ENCODE data around the gene RNF13.
A peak's percentile ranks its signal among the peaks of the same experiment; 100 is the strongest.
"Not testable (repeated sequence)": the region's sequence is repeated elsewhere in the genome, so short reads cannot be mapped to it uniquely, and the experiment has no call there.

RNF13 gene

GRCh38 chr3:149971403-149972075, 158.5 kb downstream of the RNF13 start:
- TF ChIP-seq, protein P1, sequence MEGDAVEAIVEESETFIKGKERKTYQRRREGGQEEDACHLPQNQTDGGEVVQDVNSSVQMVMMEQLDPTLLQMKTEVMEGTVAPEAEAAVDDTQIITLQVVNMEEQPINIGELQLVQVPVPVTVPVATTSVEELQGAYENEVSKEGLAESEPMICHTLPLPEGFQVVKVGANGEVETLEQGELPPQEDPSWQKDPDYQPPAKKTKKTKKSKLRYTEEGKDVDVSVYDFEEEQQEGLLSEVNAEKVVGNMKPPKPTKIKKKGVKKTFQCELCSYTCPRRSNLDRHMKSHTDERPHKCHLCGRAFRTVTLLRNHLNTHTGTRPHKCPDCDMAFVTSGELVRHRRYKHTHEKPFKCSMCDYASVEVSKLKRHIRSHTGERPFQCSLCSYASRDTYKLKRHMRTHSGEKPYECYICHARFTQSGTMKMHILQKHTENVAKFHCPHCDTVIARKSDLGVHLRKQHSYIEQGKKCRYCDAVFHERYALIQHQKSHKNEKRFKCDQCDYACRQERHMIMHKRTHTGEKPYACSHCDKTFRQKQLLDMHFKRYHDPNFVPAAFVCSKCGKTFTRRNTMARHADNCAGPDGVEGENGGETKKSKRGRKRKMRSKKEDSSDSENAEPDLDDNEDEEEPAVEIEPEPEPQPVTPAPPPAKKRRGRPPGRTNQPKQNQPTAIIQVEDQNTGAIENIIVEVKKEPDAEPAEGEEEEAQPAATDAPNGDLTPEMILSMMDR (IDR thresholded peaks at IDR 0.05): no peak
- no peak for TF ChIP-seq ZFX (IDR thresholded peaks at IDR 0.05; ENCODE audit: borderline replicate concordance)

GRCh38 chr3:149975919-149976318, 162.9 kb downstream of the RNF13 start:
- H3K27ac ChIP-seq: no peak overlapping the region
- no peak for TF ChIP-seq ZFX (IDR thresholded peaks at IDR 0.05; ENCODE audit: borderline replicate concordance)
- TF ChIP-seq, protein P1 (IDR thresholded peaks at IDR 0.05): peak; percentile 31

More at GRCh38 chr3:149971403-149972075, 158.5 kb downstream of the RNF13 start:
- H3K27ac ChIP-seq: peak overlapping the region; percentile 85

DNA sequence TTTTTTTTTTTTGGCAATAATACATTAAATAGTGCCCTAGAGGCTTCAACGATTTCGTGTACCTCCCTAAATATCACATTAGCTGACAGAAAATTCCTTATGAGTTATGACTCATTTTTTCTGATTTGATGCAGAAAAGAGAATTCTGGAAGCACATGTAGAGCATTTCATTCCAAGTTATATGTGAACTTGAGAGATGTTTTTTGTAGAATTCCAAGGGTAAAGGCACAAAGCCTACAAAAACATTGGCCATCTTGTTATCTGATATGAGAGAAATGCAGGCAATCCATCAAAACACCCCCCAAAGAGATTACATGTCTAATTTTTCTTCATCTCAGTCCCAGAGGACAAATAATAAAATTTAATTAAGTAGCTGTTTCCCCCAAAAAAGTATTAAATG, 164.4 kb downstream of the RNF13 start:
- no peak for TF ChIP-seq ZFX (IDR thresholded peaks at IDR 0.05; ENCODE audit: borderline replicate concordance)
- TF ChIP-seq, protein P1 (IDR thresholded peaks at IDR 0.05): no peak
- no peak overlapping the region for H3K27ac ChIP-seq

DNA sequence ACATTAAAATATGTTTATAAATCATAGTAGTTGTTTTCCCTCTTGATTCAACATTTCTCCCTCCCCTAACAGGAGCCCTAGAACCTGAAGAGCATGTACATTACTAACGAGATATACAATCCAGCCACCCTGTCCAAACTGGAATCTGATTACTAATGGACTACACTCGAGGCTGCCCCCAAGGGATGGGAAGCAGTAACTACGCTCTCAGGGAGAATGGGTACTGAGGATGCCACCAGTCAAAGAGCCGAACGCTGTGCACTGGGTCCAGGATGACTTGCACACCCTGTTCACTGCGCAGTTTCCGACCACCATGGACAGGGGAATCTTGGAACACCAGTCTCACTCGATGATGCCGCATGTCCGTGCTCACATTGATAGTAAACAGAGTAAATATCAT, 169.0 kb downstream of the RNF13 start:
- not testable (repeated sequence) for H3K27ac ChIP-seq
- TF ChIP-seq, protein P1 (IDR thresholded peaks at IDR 0.05): peak; percentile 37

DNA sequence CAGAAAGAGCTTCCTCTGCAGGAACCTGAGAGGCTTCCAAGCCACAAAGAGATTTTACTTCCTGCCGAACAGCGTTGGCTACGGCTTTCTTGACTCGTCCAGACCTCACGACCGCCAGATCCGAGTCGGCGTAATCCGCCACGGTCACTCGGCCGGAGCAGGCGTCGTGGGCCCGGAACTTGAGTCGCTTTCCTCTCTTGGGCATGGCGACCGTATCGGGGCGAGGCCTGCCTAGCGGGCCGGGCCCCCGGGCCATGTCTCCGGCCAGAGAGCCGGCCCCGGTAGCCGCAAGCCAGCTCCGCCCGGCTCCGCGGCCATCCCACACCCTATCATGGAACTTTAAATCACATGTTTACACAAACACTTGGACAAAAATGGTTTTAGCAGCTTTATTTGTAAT, 170.0 kb downstream of the RNF13 start:
- not testable (repeated sequence) for H3K27ac ChIP-seq

DNA sequence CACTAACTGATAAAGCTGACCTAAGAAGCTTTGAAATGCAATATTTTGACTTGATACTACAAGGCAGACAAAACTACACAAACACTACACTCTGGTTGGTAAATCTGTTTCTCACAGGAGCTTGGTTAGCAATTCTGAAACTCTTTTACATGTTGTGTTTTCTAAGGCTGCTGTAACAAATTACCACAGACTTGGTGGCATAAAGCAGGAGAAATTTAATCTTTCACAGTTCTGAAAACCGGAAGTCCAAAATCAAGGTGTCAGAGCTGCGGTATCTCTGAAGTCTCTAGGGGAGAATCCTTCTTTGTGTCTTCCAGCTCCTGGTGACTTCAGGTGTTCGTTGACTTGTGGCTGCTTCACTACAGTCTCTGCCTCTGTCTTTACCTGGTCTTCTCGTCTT, 170.6 kb downstream of the RNF13 start:
- TF ChIP-seq ZFX (IDR thresholded peaks at IDR 0.05; ENCODE audit: borderline replicate concordance): no peak
- TF ChIP-seq, protein P1 (IDR thresholded peaks at IDR 0.05): no peak
- H3K27ac ChIP-seq: no peak overlapping the region

DNA sequence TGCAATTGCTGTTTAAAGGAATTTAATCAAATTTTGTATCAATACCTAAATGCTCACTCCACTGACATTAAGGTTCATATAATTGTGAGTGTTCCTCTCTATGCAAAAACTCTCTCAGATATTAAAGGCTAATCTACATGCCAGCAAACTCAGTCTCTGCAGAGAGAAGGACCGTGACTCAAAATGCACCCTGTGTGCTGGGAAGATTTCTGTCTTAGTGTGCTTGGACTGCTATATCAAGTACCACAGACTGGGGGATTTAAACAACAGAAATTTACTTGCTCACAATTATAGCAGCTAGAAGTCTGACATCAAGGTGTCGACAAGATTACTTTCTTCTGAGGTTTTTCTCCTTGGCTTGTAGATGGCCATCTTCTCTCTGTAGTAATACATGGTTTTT, 176.3 kb downstream of the RNF13 start:
- no peak for TF ChIP-seq ZFX (IDR thresholded peaks at IDR 0.05; ENCODE audit: borderline replicate concordance)
- H3K27ac ChIP-seq: no peak overlapping the region

- TF ChIP-seq, protein P1 (IDR thresholded peaks at IDR 0.05): no peak
- TF ChIP-seq ZFX (IDR thresholded peaks at IDR 0.05; ENCODE audit: borderline replicate concordance): no peak
Measured at GRCh38 chr3:149990423-149990948, 177.5 kb downstream of the RNF13 start.

More at GRCh38 chr3:149990423-149990948, 177.5 kb downstream of the RNF13 start:
- no peak overlapping the region for H3K27ac ChIP-seq
